Astrocyte (in vitro differentiated cells and primary cell): Measurements from ENCODE around the gene PRG2. TPM values are rescaled to one million over a fixed set of nuclear protein-coding genes. Genes with fewer than 3 reads are reported as not detected.

ENCODE experiments used
- DNase-seq: peaks from one replicate; pipeline ENCODE4 v3.0.0-alpha.2; 2010; ENCODE audit warnings: low read depth
- FAIRE-seq: peaks from 2 replicates; lab custom pipeline; 2011; peaks lifted over from hg19 to GRCh38; lab: Jason Lieb, UNC
- H2AFZ ChIP-seq: 2 replicates; pipeline ENCODE4 v1.6.0; 2012; ENCODE audit warnings: low read depth, low read length, inconsistent platforms
- H3K27ac ChIP-seq: 2 replicates; pipeline ENCODE4 v1.5.1; 2011; ENCODE audit warnings: low read depth, low read length, inconsistent platforms
- H3K27me3 ChIP-seq: 2 replicates; pipeline ENCODE4 v1.6.0; 2011; ENCODE audit warnings: low read length, inconsistent platforms; ENCODE audit not compliant: insufficient read depth
- H3K36me3 ChIP-seq: 2 replicates; pipeline ENCODE4 v1.5.1; 2011; ENCODE audit warnings: low read length, inconsistent platforms; ENCODE audit not compliant: insufficient read depth
- H3K4me1 ChIP-seq: 2 replicates; pipeline ENCODE4 v1.5.1; 2011; ENCODE audit warnings: low read length, inconsistent platforms; ENCODE audit not compliant: insufficient read depth
- H3K4me2 ChIP-seq: 2 replicates; pipeline ENCODE4 v1.6.0; 2012; ENCODE audit warnings: low read length, inconsistent platforms
- H3K4me3 ChIP-seq: 2 replicates; pipeline ENCODE4 v1.5.1; 2011; ENCODE audit warnings: low read depth, mild to moderate bottlenecking, low read length, inconsistent platforms; ENCODE audit not compliant: insufficient read depth
- H3K79me2 ChIP-seq: 2 replicates; pipeline ENCODE4 v1.6.0; 2012; ENCODE audit warnings: mild to moderate bottlenecking, low read length, inconsistent platforms; ENCODE audit not compliant: insufficient read depth
- H3K9ac ChIP-seq: 2 replicates; pipeline ENCODE4 v1.6.0; 2012; ENCODE audit warnings: mild to moderate bottlenecking, low read length, inconsistent platforms
- H3K9me3 ChIP-seq: 2 replicates; pipeline ENCODE4 v1.5.1; 2012; ENCODE audit warnings: low read depth, mild to moderate bottlenecking, low read length, inconsistent platforms; ENCODE audit not compliant: insufficient read depth
- H4K20me1 ChIP-seq: 2 replicates; pipeline ENCODE4 v1.6.0; 2012; ENCODE audit warnings: low read length, inconsistent platforms; ENCODE audit not compliant: insufficient read depth
- H3K27ac Mint-ChIP-seq: one replicate; pipeline ENCODE4 v1.8.0; 2021; ENCODE audit warnings: mild to moderate bottlenecking, mixed read lengths; ENCODE audit not compliant: unreplicated experiment
- H3K27me3 Mint-ChIP-seq: one replicate; pipeline ENCODE4 v1.8.0; 2021; ENCODE audit warnings: low read depth, mixed read lengths; ENCODE audit not compliant: unreplicated experiment
- H3K36me3 Mint-ChIP-seq: one replicate; pipeline ENCODE4 v1.8.0; 2021; ENCODE audit warnings: low read depth, mixed read lengths; ENCODE audit not compliant: unreplicated experiment
- H3K4me1 Mint-ChIP-seq: one replicate; pipeline ENCODE4 v1.8.0; 2021; ENCODE audit warnings: low read depth, mixed read lengths; ENCODE audit not compliant: unreplicated experiment
- H3K4me3 Mint-ChIP-seq: one replicate; pipeline ENCODE4 v1.8.0; 2021; ENCODE audit warnings: mild to moderate bottlenecking, moderate library complexity, mixed read lengths; ENCODE audit not compliant: unreplicated experiment
- H3K9me3 Mint-ChIP-seq: one replicate; pipeline ENCODE4 v1.8.0; 2021; ENCODE audit warnings: mild to moderate bottlenecking, mixed read lengths; ENCODE audit not compliant: unreplicated experiment
- CTCF ChIP-seq: IDR thresholded peaks from 2 replicates; pipeline ENCODE4 v1.5.1; 2011; ENCODE audit warnings: low read depth, mild to moderate bottlenecking, inconsistent platforms, low read length, moderate library complexity; ENCODE audit not compliant: insufficient read depth
- EZH2 ChIP-seq: IDR thresholded peaks from 2 replicates; pipeline ENCODE4 v1.6.1; 2012; ENCODE audit warnings: mild to moderate bottlenecking, low read length, inconsistent platforms; ENCODE audit not compliant: insufficient read depth
- total RNA-seq: library from RNA; stranded (reverse); gene quantifications from 2 replicates; pipeline ENCODE4 v1.2.1, GENCODE V29; 2021

PRG2 gene
- total RNA-seq, 1 donor from 2014 or later = not detected

GRCh38 chr11:57370941-57371340, 19.5 kb downstream of the PRG2 start:
- no peaks in the 10 kb centered on the region for H3K36me3 Mint-ChIP-seq
- FAIRE-seq (no peak), DNase-seq (no peak)
- Histone ChIP-seq H3K9me3 (no peaks in the 10 kb centered on the region), H3K36me3 (no peaks in the 10 kb centered on the region), H3K4me1 (peaks cover 4% of the 10 kb centered on the region), H2AFZ (no peak overlapping the region), H4K20me1 (no peaks in the 10 kb centered on the region), H3K27ac (no peak overlapping the region), H3K9ac (no peak overlapping the region), H3K4me2 (no peak overlapping the region), H3K79me2 (no peaks in the 10 kb centered on the region), H3K4me3 (no peak overlapping the region), H3K27me3 (peaks cover 4% of the 10 kb centered on the region)
- H3K27me3 Mint-ChIP-seq = peaks cover 18% of the 10 kb centered on the region
- H3K9me3 Mint-ChIP-seq = peaks cover 1% of the 10 kb centered on the region
- H3K4me1 Mint-ChIP-seq = no peaks in the 10 kb centered on the region
- H3K27ac Mint-ChIP-seq = no peak overlapping the region
- no peak overlapping the region for H3K4me3 Mint-ChIP-seq
- TF ChIP-seq CTCF (no peak), EZH2 (no peak)

GRCh38 chr11:57370251-57370650, 20.2 kb downstream of the PRG2 start:
- no peak overlapping the region for H2AFZ ChIP-seq
- H3K79me2 ChIP-seq = no peaks in the 10 kb centered on the region
- peaks cover 22% of the 10 kb centered on the region for H3K27me3 Mint-ChIP-seq
- no peak overlapping the region for H3K27ac Mint-ChIP-seq
- no peaks in the 10 kb centered on the region for H3K4me1 Mint-ChIP-seq
- FAIRE-seq (no peak), DNase-seq (peak; percentile 5)
- H3K9me3 Mint-ChIP-seq = peaks cover 1% of the 10 kb centered on the region
- H3K4me2 ChIP-seq = no peak overlapping the region
- no peaks in the 10 kb centered on the region for H4K20me1 ChIP-seq
- H3K36me3 ChIP-seq = no peaks in the 10 kb centered on the region
- TF ChIP-seq CTCF = no peak
- no peak for TF ChIP-seq EZH2
- no peak overlapping the region for H3K4me3 Mint-ChIP-seq
- H3K27ac ChIP-seq = no peak overlapping the region
- H3K9ac ChIP-seq = no peak overlapping the region
- peaks cover 4% of the 10 kb centered on the region for H3K27me3 ChIP-seq
- no peaks in the 10 kb centered on the region for H3K9me3 ChIP-seq
- H3K4me3 ChIP-seq = no peak overlapping the region
- peaks cover 4% of the 10 kb centered on the region for H3K4me1 ChIP-seq
- H3K36me3 Mint-ChIP-seq = no peaks in the 10 kb centered on the region

GRCh38 chr11:57368845-57369232, 21.6 kb downstream of the PRG2 start:
- Histone ChIP-seq H3K9me3 (no peaks in the 10 kb centered on the region), H3K79me2 (no peaks in the 10 kb centered on the region), H4K20me1 (no peaks in the 10 kb centered on the region), H3K9ac (no peak overlapping the region), H2AFZ (no peak overlapping the region), H3K4me1 (peaks cover 4% of the 10 kb centered on the region), H3K27me3 (peaks cover 13% of the 10 kb centered on the region), H3K27ac (no peak overlapping the region), H3K36me3 (no peaks in the 10 kb centered on the region), H3K4me3 (no peak overlapping the region), H3K4me2 (no peak overlapping the region)
- no peak overlapping the region for H3K4me3 Mint-ChIP-seq
- H3K27me3 Mint-ChIP-seq = peaks cover 34% of the 10 kb centered on the region
- TF ChIP-seq CTCF (no peak), EZH2 (no peak)
- no peak overlapping the region for H3K27ac Mint-ChIP-seq
- peaks cover 4% of the 10 kb centered on the region for H3K9me3 Mint-ChIP-seq
- DNase-seq (no peak), FAIRE-seq (no peak)
- H3K36me3 Mint-ChIP-seq = no peaks in the 10 kb centered on the region
- no peaks in the 10 kb centered on the region for H3K4me1 Mint-ChIP-seq
